ENCODE measurements around the gene PHAX.
A peak's percentile ranks its signal among the peaks of the same experiment; 100 is the strongest.
"Not testable (repeated sequence)": the region's sequence is repeated elsewhere in the genome, so short reads cannot be mapped to it uniquely, and the experiment has no call there.

Gene PHAX, protein sequence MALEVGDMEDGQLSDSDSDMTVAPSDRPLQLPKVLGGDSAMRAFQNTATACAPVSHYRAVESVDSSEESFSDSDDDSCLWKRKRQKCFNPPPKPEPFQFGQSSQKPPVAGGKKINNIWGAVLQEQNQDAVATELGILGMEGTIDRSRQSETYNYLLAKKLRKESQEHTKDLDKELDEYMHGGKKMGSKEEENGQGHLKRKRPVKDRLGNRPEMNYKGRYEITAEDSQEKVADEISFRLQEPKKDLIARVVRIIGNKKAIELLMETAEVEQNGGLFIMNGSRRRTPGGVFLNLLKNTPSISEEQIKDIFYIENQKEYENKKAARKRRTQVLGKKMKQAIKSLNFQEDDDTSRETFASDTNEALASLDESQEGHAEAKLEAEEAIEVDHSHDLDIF

GRCh38 chr5:126600631-126601511 is at the start of gene PHAX:
PHAX (plus strand) TSS chr5:126600947; CDS start chr5:126600963, 16 bp downstream.
- Mint-ChIP-seq H3K4me1 (peaks cover 25% of the 10 kb centered on the region), H3K27ac (ENCODE audit: low read depth) (peak within 1 kb of the TSS; percentile 88), H3K4me3 (peak within 1 kb of the TSS; percentile 92), H3K27me3 (peaks cover 12% of the 10 kb centered on the region), H3K36me3 (ENCODE audit: insufficient read depth) (peaks cover 27% of the 10 kb centered on the region), H3K9me3 (no peaks in the 10 kb centered on the region)
- DNase-seq (ENCODE audit: low spot score in 2 of 2) (peak; percentile 55 to 57), ATAC-seq (replicated peaks; ENCODE audit: extremely low read depth, poor library complexity, severe bottlenecking) (peak; percentile 96)

DNA sequence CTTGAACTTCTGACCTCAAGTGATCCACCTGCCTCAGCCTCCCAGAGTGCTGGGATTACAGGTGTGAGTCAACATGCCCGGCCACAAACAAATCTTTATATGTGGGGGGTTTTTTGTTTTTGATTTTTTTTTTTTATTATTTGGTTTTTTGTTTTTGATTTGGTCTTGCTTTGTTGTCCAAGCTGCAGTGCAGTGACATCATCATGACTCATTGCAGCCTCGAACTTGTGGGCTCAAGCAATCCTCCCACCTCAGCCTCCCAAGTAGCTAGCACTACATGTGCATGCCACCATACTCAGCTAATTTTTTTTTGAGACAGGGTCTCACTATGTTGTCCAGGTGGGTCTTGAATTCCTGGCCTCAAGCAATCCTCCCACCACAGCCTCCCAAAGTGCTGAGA is 48.1 kb upstream of the PHAX start:
- Mint-ChIP-seq H3K27ac (ENCODE audit: low read depth) (no peak overlapping the region), H3K36me3 (ENCODE audit: insufficient read depth) (no peaks in the 10 kb centered on the region), H3K9me3 (no peaks in the 10 kb centered on the region), H3K27me3 (no peaks in the 10 kb centered on the region), H3K4me1 (no peaks in the 10 kb centered on the region), H3K4me3 (no peak overlapping the region)
- DNase-seq (ENCODE audit: low spot score in 2 of 2) = no peak
- no peak for ATAC-seq (replicated peaks; ENCODE audit: extremely low read depth, poor library complexity, severe bottlenecking)

DNA sequence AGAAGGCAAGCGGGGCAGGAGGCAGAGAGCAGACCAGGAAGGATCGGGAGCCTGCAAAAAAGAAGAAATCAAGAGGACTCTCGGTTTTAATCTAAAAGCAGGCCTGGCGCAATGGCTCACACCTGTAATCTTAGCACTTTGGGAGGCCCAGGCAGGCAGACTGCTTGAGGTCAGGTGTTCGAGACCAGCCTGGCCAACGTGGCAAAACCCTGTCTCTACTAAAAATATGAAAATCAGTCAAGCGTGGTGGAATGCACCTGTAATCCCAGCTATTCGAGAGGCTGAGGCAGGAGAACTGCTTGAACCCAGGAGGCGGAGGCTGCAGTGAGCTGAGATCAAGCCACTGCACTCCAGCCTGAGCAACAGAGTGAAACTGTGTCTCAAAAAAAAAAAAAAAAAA is 45.6 kb upstream of the PHAX start:
- not testable (repeated sequence) for DNase-seq (ENCODE audit: low spot score in 2 of 2); H3K27me3 Mint-ChIP-seq; H3K9me3 Mint-ChIP-seq; ATAC-seq (replicated peaks; ENCODE audit: extremely low read depth, poor library complexity, severe bottlenecking); H3K4me1 Mint-ChIP-seq; H3K36me3 Mint-ChIP-seq (ENCODE audit: insufficient read depth); H3K4me3 Mint-ChIP-seq; H3K27ac Mint-ChIP-seq (ENCODE audit: low read depth)

GRCh38 chr5:126561908-126562307 is 38.8 kb upstream of the PHAX start:
- no peaks in the 10 kb centered on the region for H3K4me1 Mint-ChIP-seq
- no peak for ATAC-seq (replicated peaks; ENCODE audit: extremely low read depth, poor library complexity, severe bottlenecking)
- no peak overlapping the region for H3K27ac Mint-ChIP-seq (ENCODE audit: low read depth)
- no peaks in the 10 kb centered on the region for H3K36me3 Mint-ChIP-seq (ENCODE audit: insufficient read depth)
- H3K27me3 Mint-ChIP-seq = peaks cover 9% of the 10 kb centered on the region
- DNase-seq (ENCODE audit: low spot score in 2 of 2) = no peak
- no peaks in the 10 kb centered on the region for H3K9me3 Mint-ChIP-seq
- no peak overlapping the region for H3K4me3 Mint-ChIP-seq

DNA sequence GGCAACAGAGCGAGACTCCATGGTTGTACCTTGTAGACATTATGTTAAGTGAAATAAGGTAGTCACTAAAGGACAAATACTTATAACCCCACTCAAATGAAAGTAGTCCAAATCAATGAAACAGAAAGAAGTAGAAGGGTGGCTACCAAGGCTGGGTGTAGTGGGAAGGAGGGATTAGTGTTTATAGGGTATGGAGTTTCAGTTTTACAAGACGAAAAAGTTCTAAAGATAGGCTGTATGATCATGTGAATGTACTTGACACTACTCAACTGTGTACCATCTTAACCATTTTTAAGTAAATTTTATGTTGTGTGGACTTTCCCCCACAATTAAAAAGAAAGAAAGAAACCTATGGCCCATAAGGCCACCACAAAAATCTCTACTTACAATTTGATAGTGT is 37.9 kb upstream of the PHAX start:
- Mint-ChIP-seq H3K27ac (ENCODE audit: low read depth) (no peak overlapping the region), H3K9me3 (no peaks in the 10 kb centered on the region), H3K4me1 (no peaks in the 10 kb centered on the region), H3K4me3 (no peak overlapping the region), H3K36me3 (ENCODE audit: insufficient read depth) (no peaks in the 10 kb centered on the region), H3K27me3 (peaks cover 9% of the 10 kb centered on the region)
- DNase-seq (ENCODE audit: low spot score in 2 of 2) (no peak), ATAC-seq (replicated peaks; ENCODE audit: extremely low read depth, poor library complexity, severe bottlenecking) (no peak)

DNA sequence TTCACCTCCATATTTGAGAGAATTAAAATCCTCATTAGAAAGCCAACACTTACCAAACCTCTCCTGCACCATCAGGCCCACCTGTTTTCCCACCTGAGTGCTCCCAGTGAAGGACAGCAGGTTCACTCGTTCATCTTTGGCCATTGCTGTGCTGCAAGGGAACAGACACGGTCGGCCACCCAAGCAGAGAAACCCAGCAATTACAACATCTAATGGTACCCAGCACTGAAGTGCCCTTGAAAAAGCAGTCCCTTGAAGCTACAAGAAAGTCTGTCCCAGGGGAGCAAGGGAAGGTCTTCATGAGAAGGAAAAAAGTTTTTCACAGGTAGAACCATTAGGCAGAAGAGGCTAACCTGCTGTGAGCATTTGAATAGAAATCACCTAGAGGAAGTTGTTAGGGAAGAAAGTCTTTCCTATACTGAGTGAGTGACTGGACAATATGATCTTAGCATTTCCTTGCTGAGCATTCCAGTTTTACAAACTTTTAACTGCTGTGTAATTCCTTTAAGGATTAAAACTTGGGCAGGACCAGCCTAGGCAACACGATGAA is 32.5 kb upstream of the PHAX start:
- peaks cover 30% of the 10 kb centered on the region for H3K27me3 Mint-ChIP-seq

DNA sequence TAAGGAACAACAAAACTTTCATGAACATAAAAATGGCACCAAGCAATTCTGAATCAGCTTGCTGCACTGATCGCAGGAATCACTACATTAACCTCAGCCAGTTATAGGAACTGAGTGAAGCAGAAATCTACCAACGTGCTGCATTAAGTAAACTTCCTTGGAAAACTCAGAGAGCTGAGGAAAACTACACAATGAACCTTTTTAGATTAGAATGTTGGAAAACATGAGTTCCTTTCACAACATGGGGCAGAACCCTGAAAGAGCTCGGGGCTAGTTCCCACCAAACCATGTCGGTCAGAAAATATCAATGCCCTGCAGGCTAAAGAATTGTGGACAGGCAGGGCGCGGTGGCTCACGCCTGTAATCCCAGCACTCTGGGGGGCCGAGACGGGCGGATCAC is 25.1 kb upstream of the PHAX start:
- Mint-ChIP-seq H3K27me3 (peaks cover 18% of the 10 kb centered on the region), H3K4me3 (no peak overlapping the region), H3K9me3 (no peaks in the 10 kb centered on the region), H3K27ac (ENCODE audit: low read depth) (no peak overlapping the region), H3K36me3 (ENCODE audit: insufficient read depth) (no peaks in the 10 kb centered on the region), H3K4me1 (no peaks in the 10 kb centered on the region)
- no peak for DNase-seq (ENCODE audit: low spot score in 2 of 2)
- no peak for ATAC-seq (replicated peaks; ENCODE audit: extremely low read depth, poor library complexity, severe bottlenecking)

More for the DNA sequence above, 32.5 kb upstream of the PHAX start:
- no peaks in the 10 kb centered on the region for H3K9me3 Mint-ChIP-seq
- H3K36me3 Mint-ChIP-seq (ENCODE audit: insufficient read depth) = no peaks in the 10 kb centered on the region
- H3K4me3 Mint-ChIP-seq = no peak overlapping the region
- ATAC-seq (replicated peaks; ENCODE audit: extremely low read depth, poor library complexity, severe bottlenecking) = no peak
- H3K4me1 Mint-ChIP-seq = no peaks in the 10 kb centered on the region
- H3K27ac Mint-ChIP-seq (ENCODE audit: low read depth) = no peak overlapping the region
- DNase-seq (ENCODE audit: low spot score in 2 of 2) = no peak

- Mint-ChIP-seq H3K27ac (ENCODE audit: low read depth) (no peak overlapping the region), H3K4me3 (no peak overlapping the region), H3K36me3 (ENCODE audit: insufficient read depth) (no peaks in the 10 kb centered on the region), H3K9me3 (no peaks in the 10 kb centered on the region), H3K4me1 (no peaks in the 10 kb centered on the region), H3K27me3 (peaks cover 9% of the 10 kb centered on the region)
- no peak for ATAC-seq (replicated peaks; ENCODE audit: extremely low read depth, poor library complexity, severe bottlenecking)
- DNase-seq (ENCODE audit: low spot score in 2 of 2) = no peak
Observed at GRCh38 chr5:126576974-126577373, 23.8 kb upstream of the PHAX start.

GRCh38 chr5:126577415-126577814 is 23.3 kb upstream of the PHAX start:
- H3K4me3 Mint-ChIP-seq = no peak overlapping the region
- H3K9me3 Mint-ChIP-seq = no peaks in the 10 kb centered on the region
- ATAC-seq (replicated peaks; ENCODE audit: extremely low read depth, poor library complexity, severe bottlenecking) = no peak
- H3K27me3 Mint-ChIP-seq = peaks cover 6% of the 10 kb centered on the region
- H3K36me3 Mint-ChIP-seq (ENCODE audit: insufficient read depth) = no peaks in the 10 kb centered on the region
- DNase-seq (ENCODE audit: low spot score in 2 of 2) = no peak
- no peaks in the 10 kb centered on the region for H3K4me1 Mint-ChIP-seq
- H3K27ac Mint-ChIP-seq (ENCODE audit: low read depth) = no peak overlapping the region

DNA sequence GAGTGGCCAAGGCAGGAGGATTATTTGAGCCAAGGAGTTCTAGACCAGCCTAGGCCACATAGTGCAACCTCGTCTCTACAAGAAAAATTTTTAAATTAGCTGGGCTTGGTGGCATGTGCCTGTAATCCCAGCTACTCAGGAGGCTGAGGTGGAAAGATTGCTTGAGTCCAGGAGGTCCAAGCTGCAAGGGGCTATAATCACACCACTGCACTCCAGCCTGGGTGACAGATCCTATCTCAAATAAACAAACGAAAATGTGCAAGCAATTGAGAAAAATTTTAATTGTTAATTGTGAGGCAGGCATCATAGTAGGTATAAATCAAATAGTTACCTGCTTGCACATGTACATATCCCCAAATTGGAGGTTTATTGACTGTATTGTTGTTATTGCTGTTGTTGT is 21.0 kb upstream of the PHAX start:
- no peak overlapping the region for H3K27ac Mint-ChIP-seq (ENCODE audit: low read depth)
- H3K36me3 Mint-ChIP-seq (ENCODE audit: insufficient read depth) = no peaks in the 10 kb centered on the region
- H3K9me3 Mint-ChIP-seq = no peaks in the 10 kb centered on the region
- DNase-seq (ENCODE audit: low spot score in 2 of 2) = no peak
- H3K27me3 Mint-ChIP-seq = peaks cover 19% of the 10 kb centered on the region
- H3K4me1 Mint-ChIP-seq = no peaks in the 10 kb centered on the region
- no peak overlapping the region for H3K4me3 Mint-ChIP-seq
- ATAC-seq (replicated peaks; ENCODE audit: extremely low read depth, poor library complexity, severe bottlenecking) = no peak

GRCh38 chr5:126583761-126584160 is 17.0 kb upstream of the PHAX start:
- ATAC-seq (replicated peaks; ENCODE audit: extremely low read depth, poor library complexity, severe bottlenecking) (no peak), DNase-seq (ENCODE audit: low spot score in 2 of 2) (no peak)
- no peak overlapping the region for H3K27ac Mint-ChIP-seq (ENCODE audit: low read depth)
- peaks cover 30% of the 10 kb centered on the region for H3K27me3 Mint-ChIP-seq
- no peaks in the 10 kb centered on the region for H3K9me3 Mint-ChIP-seq
- no peaks in the 10 kb centered on the region for H3K4me1 Mint-ChIP-seq
- no peak overlapping the region for H3K4me3 Mint-ChIP-seq
- H3K36me3 Mint-ChIP-seq (ENCODE audit: insufficient read depth) = no peaks in the 10 kb centered on the region

- H3K27me3 Mint-ChIP-seq = peaks cover 37% of the 10 kb centered on the region
- no peaks in the 10 kb centered on the region for H3K4me1 Mint-ChIP-seq
- H3K27ac Mint-ChIP-seq (ENCODE audit: low read depth) = no peak overlapping the region
- H3K4me3 Mint-ChIP-seq = no peak overlapping the region
- H3K36me3 Mint-ChIP-seq (ENCODE audit: insufficient read depth) = no peaks in the 10 kb centered on the region
- no peak for DNase-seq (ENCODE audit: low spot score in 2 of 2)
- no peaks in the 10 kb centered on the region for H3K9me3 Mint-ChIP-seq
- ATAC-seq (replicated peaks; ENCODE audit: extremely low read depth, poor library complexity, severe bottlenecking) = no peak
Observed at GRCh38 chr5:126587551-126588390, 13.0 kb upstream of the PHAX start.

All from central memory CD8-positive, alpha-beta T cell (primary cell).